Right atrium auricular region (tissue), 2 donors: ENCODE results near the gene THYN1. TPM values are rescaled to one million over a fixed set of nuclear protein-coding genes. Genes with fewer than 3 reads are reported as not detected.
"Not testable (repeated sequence)": the region's sequence is repeated elsewhere in the genome, so short reads cannot be mapped to it uniquely, and the experiment has no call there.

Experiments
- DNase-seq: peaks from one replicate; pipeline ENCODE4 v3.0.0-alpha.2; 2019; ENCODE audit warnings: low spot score
- H3K27ac ChIP-seq, 2 donors: fragments of 200-600 bp; sonication (generic); 1 replicate in 1 of 2; 2 replicates in 1 of 2; pipeline ENCODE4 v1.5.1; 2016 to 2019
- H3K27me3 ChIP-seq, 2 donors: fragments of 200-600 bp; sonication (generic); one replicate each; pipeline versions ENCODE4 v1.5.1 to v1.6.0; 2017 to 2019
- H3K36me3 ChIP-seq: fragments of 200-600 bp; sonication (generic); one replicate; pipeline ENCODE4 v1.5.1; 2016
- H3K4me1 ChIP-seq, 2 donors: fragments of 200-600 bp; sonication (generic); one replicate each; pipeline versions ENCODE4 v1.5.1 to v1.6.0; 2017 to 2019
- H3K4me3 ChIP-seq, 2 donors: fragments of 200-600 bp; sonication (generic); 1 replicate in 1 of 2; 2 replicates in 1 of 2; pipeline ENCODE4 v1.5.1; 2017 to 2019; ENCODE audit warnings: mild to moderate bottlenecking in 1 of 2, moderate library complexity in 1 of 2
- H3K9me3 ChIP-seq, 2 donors: fragments of 200-600 bp; sonication (generic); one replicate each; pipeline ENCODE4 v1.5.1; 2019
- CTCF ChIP-seq, 2 donors: fragments of 200-600 bp; sonication (generic); IDR thresholded peaks; one replicate each; pipeline ENCODE4 v1.5.1; 2019; ENCODE audit warnings: antibody characterized with exemption in 2 of 2
- total RNA-seq, 2 donors: library from RNA; depleted of rRNA; stranded (reverse); fragments of >200 nt; gene quantifications; one replicate each; pipeline ENCODE4 v1.1.0, GENCODE V29; 2016

Gene THYN1
- total RNA-seq, 2 donors from 2014 or later: 35.8 to 47.1 TPM

DNA sequence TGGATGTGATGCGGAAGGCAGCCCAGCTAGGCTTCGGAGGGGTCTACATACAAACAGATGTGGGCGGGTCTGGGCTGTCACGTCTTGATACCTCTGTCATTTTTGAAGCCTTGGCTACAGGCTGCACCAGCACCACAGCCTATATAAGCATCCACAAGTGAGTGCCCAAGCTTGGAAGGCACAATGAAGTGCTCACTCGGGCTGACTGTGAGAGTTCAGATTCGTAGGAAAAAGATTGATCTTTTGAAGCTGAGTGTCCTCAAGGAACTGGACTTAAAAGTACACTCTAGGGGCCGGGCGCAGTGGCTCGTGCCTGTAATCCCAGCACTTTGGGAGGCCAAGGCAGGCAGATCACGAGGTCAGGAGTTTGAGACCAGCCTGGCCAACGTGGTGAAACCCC is 3.9 kb upstream of the THYN1 start:
- Histone ChIP-seq H3K36me3 (peaks cover 39% of the 10 kb centered on the region), H3K27me3 (no peaks in the 10 kb centered on the region), H3K4me1 (peaks cover 0 to 17% of the 10 kb centered on the region in 2 donors), H3K4me3 (no peak overlapping the region), H3K9me3 (no peaks in the 10 kb centered on the region), H3K27ac (no peak overlapping the region)
- TF ChIP-seq CTCF (IDR thresholded peaks at IDR 0.05): no peak
- DNase-seq: no peak

- H3K36me3 ChIP-seq: peaks cover 33% of the 10 kb centered on the region
- DNase-seq, H3K27me3 ChIP-seq, H3K4me3 ChIP-seq, H3K27ac ChIP-seq, H3K9me3 ChIP-seq: not testable (repeated sequence)
- peaks cover 0 to 22% of the 10 kb centered on the region in 2 donors for H3K4me1 ChIP-seq
These were observed 2.0 kb upstream of the THYN1 start for GRCh38 chr11:134255184-134255561.

GRCh38 chr11:134254433-134255183 is 1.5 kb upstream of the THYN1 start:
- peaks cover 33% of the 10 kb centered on the region for H3K36me3 ChIP-seq
- peaks cover 0 to 22% of the 10 kb centered on the region in 2 donors for H3K4me1 ChIP-seq
- no peaks in the 10 kb centered on the region for H3K9me3 ChIP-seq
- H3K27me3 ChIP-seq: no peaks in the 10 kb centered on the region
- peak overlapping the region; percentile 70 to 95 for H3K4me3 ChIP-seq
- no peak for DNase-seq
- no peak overlapping the region for H3K27ac ChIP-seq
- no peak for TF ChIP-seq CTCF (IDR thresholded peaks at IDR 0.05)

DNA sequence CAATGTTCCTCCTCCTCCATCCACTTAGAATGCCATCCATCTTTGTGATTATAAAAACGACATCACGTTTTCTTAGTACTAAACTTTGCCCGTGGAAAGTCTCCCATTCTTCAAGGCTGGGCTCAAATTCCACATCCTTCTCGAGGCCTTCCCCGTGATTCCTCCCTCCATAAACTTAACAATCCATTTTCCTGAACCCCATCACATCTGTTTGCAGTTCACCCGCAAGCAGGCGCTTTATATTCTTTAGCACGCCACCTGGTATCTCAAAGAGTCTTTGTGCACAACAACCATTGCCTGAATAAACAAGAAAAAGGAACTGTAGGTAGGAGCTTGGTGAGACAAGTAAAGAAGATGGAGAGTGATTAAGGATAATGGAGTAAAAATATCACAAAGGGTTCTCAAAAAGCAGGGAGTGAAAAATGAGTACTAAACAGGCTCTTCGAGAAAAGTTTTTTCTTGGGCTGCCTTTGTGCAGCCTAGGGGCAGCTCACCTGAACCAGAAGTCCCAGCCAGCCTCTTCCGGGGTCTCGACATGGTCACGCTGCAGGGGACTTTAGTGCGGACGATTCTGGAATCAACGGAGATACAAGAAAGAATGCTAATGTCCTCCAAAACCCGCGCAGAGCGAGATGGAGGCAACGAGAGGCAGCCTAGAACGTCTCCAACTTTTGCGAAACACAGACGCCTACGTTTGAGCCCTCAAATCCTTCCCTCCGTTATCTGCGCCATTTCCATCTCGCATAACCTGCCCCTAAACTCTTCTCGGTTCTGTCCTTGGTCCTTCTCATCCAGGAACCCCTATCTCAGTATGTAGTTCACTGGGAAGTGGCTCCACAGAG is 585 bp downstream of the THYN1 start:
- Histone ChIP-seq H3K4me3 (peak overlapping the region; percentile 70 to 95), H3K4me1 (peaks cover 0 to 22% of the 10 kb centered on the region in 2 donors), H3K27ac (peak overlapping the region; percentile 57 to 80), H3K27me3 (no peaks in the 10 kb centered on the region), H3K36me3 (peaks cover 36% of the 10 kb centered on the region), H3K9me3 (no peaks in the 10 kb centered on the region)
- TF ChIP-seq CTCF (IDR thresholded peaks at IDR 0.05): no peak
- no peak for DNase-seq

DNA sequence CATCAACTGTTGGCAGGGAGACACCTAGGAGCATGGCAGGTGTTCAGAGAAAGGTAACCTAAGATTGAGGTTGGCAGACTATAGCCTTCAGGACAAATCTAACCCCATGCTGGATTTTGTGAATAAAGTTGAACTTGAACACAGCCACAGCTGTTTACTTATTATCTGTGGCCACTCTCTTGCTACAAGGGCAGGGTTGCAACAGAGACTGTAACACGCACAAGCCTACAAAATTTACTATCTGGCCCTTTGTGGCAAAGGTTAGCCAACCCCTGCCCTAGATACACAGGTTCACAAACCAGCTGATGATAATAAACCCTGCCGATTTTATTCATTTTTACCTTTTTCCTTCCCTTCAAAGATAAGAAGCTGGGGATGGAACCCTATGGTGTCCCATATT is 2.5 kb downstream of the THYN1 start:
- Histone ChIP-seq H3K27ac (no peak overlapping the region), H3K27me3 (no peaks in the 10 kb centered on the region), H3K4me3 (no peak overlapping the region), H3K9me3 (no peaks in the 10 kb centered on the region), H3K36me3 (peaks cover 55% of the 10 kb centered on the region), H3K4me1 (peaks cover 0 to 22% of the 10 kb centered on the region in 2 donors)
- no peak for TF ChIP-seq CTCF (IDR thresholded peaks at IDR 0.05)
- DNase-seq: no peak

- Histone ChIP-seq H3K27me3 (no peaks in the 10 kb centered on the region), H3K4me1 (peaks cover 0 to 22% of the 10 kb centered on the region in 2 donors), H3K9me3 (no peaks in the 10 kb centered on the region), H3K27ac (no peak overlapping the region), H3K36me3 (peaks cover 59% of the 10 kb centered on the region), H3K4me3 (no peak overlapping the region)
- DNase-seq: no peak
- TF ChIP-seq CTCF (IDR thresholded peaks at IDR 0.05): no peak
These were observed 2.9 kb downstream of the THYN1 start for GRCh38 chr11:134250246-134250645.
